Fibroblast of lung (primary cell): Measurements from ENCODE around the gene CHRNA10.

Experiments used
- EZH2 ChIP-seq: IDR thresholded peaks from 2 replicates; pipeline ENCODE4 v1.5.1; 2012; ENCODE audit warnings: low read length, control low read depth, mild to moderate bottlenecking; ENCODE audit errors: missing control alignments
- TF ChIP-seq, protein P1 (sequence below), 2 donors: IDR thresholded peaks in 1 of 2; conservative IDR thresholded peaks in 1 of 2; 1 replicate in 1 of 2; 2 replicates in 1 of 2; pipeline ENCODE4 v1.5.1; 2011 to 2012; ENCODE audit warnings: low read length in 2 of 2, control low read depth in 1 of 2, inconsistent platforms in 1 of 2, low read depth in 1 of 2, mild to moderate bottlenecking in 1 of 2

DNA sequence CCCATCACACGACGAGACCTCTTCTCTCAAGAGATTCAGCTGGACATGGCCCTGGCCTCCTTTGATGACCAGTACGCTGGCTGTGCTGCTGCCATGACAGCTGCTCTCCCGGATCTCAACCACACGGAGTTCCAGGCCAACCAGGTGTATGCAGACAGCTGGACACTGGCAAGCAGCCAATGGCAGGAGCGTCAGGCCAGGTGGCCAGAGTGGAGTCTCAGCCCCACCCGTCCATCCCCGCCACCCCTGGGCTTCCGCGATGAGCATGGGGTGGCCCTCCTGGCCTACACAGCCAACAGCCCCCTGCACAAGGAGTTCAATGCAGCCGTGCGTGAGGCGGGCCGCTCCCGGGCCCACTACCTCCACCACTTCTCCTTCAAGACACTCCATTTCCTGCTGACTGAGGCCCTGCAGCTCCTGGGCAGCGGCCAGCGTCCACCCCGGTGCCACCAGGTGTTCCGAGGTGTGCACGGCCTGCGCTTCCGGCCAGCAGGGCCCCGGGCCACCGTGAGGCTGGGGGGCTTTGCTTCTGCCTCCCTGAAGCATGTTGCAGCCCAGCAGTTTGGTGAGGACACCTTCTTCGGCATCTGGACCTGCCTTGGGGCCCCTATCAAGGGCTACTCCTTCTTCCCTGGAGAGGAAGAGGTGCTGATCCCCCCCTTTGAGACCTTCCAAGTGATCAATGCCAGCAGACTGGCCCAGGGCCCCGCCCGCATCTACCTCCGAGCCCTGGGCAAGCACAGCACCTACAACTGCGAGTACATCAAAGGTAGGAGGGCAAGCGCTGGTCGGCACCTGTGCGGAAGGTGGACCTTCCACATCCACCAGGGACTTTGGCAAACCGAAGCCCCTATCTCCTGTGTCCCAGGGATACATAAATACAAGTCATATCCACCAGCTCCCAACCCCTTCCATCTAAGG lies 11.3 kb downstream of the CHRNA10 start:
- TF ChIP-seq, protein P1, sequence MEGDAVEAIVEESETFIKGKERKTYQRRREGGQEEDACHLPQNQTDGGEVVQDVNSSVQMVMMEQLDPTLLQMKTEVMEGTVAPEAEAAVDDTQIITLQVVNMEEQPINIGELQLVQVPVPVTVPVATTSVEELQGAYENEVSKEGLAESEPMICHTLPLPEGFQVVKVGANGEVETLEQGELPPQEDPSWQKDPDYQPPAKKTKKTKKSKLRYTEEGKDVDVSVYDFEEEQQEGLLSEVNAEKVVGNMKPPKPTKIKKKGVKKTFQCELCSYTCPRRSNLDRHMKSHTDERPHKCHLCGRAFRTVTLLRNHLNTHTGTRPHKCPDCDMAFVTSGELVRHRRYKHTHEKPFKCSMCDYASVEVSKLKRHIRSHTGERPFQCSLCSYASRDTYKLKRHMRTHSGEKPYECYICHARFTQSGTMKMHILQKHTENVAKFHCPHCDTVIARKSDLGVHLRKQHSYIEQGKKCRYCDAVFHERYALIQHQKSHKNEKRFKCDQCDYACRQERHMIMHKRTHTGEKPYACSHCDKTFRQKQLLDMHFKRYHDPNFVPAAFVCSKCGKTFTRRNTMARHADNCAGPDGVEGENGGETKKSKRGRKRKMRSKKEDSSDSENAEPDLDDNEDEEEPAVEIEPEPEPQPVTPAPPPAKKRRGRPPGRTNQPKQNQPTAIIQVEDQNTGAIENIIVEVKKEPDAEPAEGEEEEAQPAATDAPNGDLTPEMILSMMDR (conservative IDR thresholded peaks at IDR 0.05 in 1 of 2, IDR thresholded peaks at IDR 0.05 in 1 of 2; ENCODE audit: low read depth in 1 of 2, low read length in 2 of 2) = no peak
- TF ChIP-seq EZH2 = no peak
